Spleen (tissue), 11 donors: ENCODE measurements around the gene PTPRN2. TPM values are rescaled to one million over a fixed set of nuclear protein-coding genes. Genes with fewer than 3 reads are reported as not detected.
"Not testable (repeated sequence)": the region's sequence is repeated elsewhere in the genome, so short reads cannot be mapped to it uniquely, and the experiment has no call there.

Source experiments
- DNase-seq: peaks from one replicate; pipeline ENCODE4 v3.0.0-alpha.2; 2020
- H3K27ac ChIP-seq, 8 donors: fragments of 200-600 bp; sonication (generic) in 7 of 8; 1 replicate in 4 of 8; 2 replicates in 4 of 8; pipeline versions ENCODE4 v1.5.0 to v1.8.0; 2016 to 2021; ENCODE audit warnings: inconsistent platforms in 4 of 8, mild to moderate bottlenecking in 4 of 8, moderate library complexity in 1 of 8
- H3K27me3 ChIP-seq, 7 donors: fragments of 200-600 bp; sonication (generic) in 6 of 7; replicated peaks in 1 of 7; 1 replicate in 4 of 7; 2 replicates in 3 of 7; pipeline versions ENCODE4 v1.5.0 to v1.8.0; 2016 to 2021; ENCODE audit warnings: inconsistent platforms in 3 of 7, mild to moderate bottlenecking in 1 of 7
- H3K36me3 ChIP-seq, 6 donors: fragments of 200-600 bp; sonication (generic) in 5 of 6; 1 replicate in 4 of 6; 2 replicates in 2 of 6; pipeline versions ENCODE4 v1.5.0 to v1.8.0; 2016 to 2021; ENCODE audit warnings: inconsistent platforms in 2 of 6
- H3K4me1 ChIP-seq, 6 donors: fragments of 200-600 bp; sonication (generic) in 5 of 6; 1 replicate in 3 of 6; 2 replicates in 3 of 6; pipeline versions ENCODE4 v1.5.0 to v1.8.0; 2016 to 2021; ENCODE audit warnings: inconsistent platforms in 3 of 6
- H3K4me3 ChIP-seq, 8 donors: fragments of 200-600 bp; sonication (generic) in 7 of 8; 1 replicate in 4 of 8; 2 replicates in 4 of 8; pipeline versions ENCODE4 v1.5.0 to v1.8.0; 2016 to 2021; ENCODE audit warnings: inconsistent platforms in 4 of 8, mild to moderate bottlenecking in 4 of 8, moderate library complexity in 2 of 8
- H3K9me3 ChIP-seq, 8 donors: fragments of 200-600 bp; sonication (generic) in 7 of 8; 1 replicate in 4 of 8; 2 replicates in 4 of 8; pipeline versions ENCODE4 v1.5.0 to v1.8.0; 2016 to 2021; ENCODE audit warnings: inconsistent platforms in 4 of 8
- POLR2A ChIP-seq, 3 donors: fragments of 450-650 bp; IDR thresholded peaks; one replicate each; pipeline ENCODE4 v1.5.1; 2017; ENCODE audit warnings: antibody characterized with exemption in 3 of 3, mild to moderate bottlenecking in 1 of 3
- POLR2AphosphoS5 ChIP-seq, 3 donors: sonication (generic); formaldehyde crosslinking; IDR thresholded peaks; one replicate each; pipeline ENCODE4 v1.5.1; 2017; ENCODE audit warnings: antibody characterized with exemption in 3 of 3
- WGBS, 5 donors: extraction: QIAGEN DNeasy Blood & Tissue Kit in 3 of 5; methylation state at CpG; one replicate each; pipeline versions ENCODE4 v1.1.5 to v1.1.7; 2013 to 2018; 5-methylcytosine and 5-hydroxymethylcytosine counted together
- intact Hi-C: fragments of 100-400 bp; cut with DNase I; formaldehyde crosslinking; loops from one replicate; pipeline ENCODE4 v1.15.0; 2023; ENCODE audit warnings: low total_unique reads
- polyA plus RNA-seq, 3 donors: library from polyadenylated mRNA; stranded (reverse); fragments of 200-250 nt; gene quantifications; one replicate each; pipeline ENCODE4 v1.2.1, GENCODE V29; 2013
- total RNA-seq, 7 donors: library from RNA; depleted of rRNA in 3 of 7; stranded (reverse); fragments of >200 nt in 3 of 7; fragmentation: NEBNext Ultra II Directional in 4 of 7; extraction: Animal tissue kit (Norgen Biotek cat#: 25700) in 4 of 7; gene quantifications; one replicate each; pipeline versions ENCODE4 v1.1.0 to v1.2.1, GENCODE V29; 2016 to 2021
- TF ChIP-seq, protein P1 (sequence below), 11 experiments: fragments of 200-600 bp in 7 of 11; fragments of 450-650 bp in 4 of 11; sonication (generic) in 4 of 11; IDR thresholded peaks in 8 of 11; conservative IDR thresholded peaks in 3 of 11; 1 replicate in 7 of 11; 2 replicates in 4 of 11; pipeline versions ENCODE4 v1.4.0 to v1.8.0; 2016 to 2021; ENCODE audit warnings: antibody characterized with exemption in 11 of 11, inconsistent platforms in 4 of 11, mild to moderate bottlenecking in 1 of 11
- donor health status: healthy with polysubstance abuse.
- donor health status: DM: no; HTN: no; CAD: no; lungs with moderate emphysema.
- donor health status: DM: no; HTN: no; CAD: no.
- donor health status: Bipolar disorder and iron deficiency.
- donor health status: healthy.
- donor health status: DM: no; HTN: no; CAD: no.
- donor health status: DM: yes; HTN: yes; CAD: no.

Gene PTPRN2
- total and polyA plus RNA-seq, 10 donors, result 7.0 to 22.8 (median 16.8) TPM

- no peaks in the 10 kb centered on the region for H3K4me1 ChIP-seq
- intact Hi-C loops, result no loop called here
- no peak for DNase-seq
- peaks cover 0 to 8% (median 0%) of the 10 kb centered on the region in 7 donors for H3K27me3 ChIP-seq
- TF ChIP-seq, protein P1, sequence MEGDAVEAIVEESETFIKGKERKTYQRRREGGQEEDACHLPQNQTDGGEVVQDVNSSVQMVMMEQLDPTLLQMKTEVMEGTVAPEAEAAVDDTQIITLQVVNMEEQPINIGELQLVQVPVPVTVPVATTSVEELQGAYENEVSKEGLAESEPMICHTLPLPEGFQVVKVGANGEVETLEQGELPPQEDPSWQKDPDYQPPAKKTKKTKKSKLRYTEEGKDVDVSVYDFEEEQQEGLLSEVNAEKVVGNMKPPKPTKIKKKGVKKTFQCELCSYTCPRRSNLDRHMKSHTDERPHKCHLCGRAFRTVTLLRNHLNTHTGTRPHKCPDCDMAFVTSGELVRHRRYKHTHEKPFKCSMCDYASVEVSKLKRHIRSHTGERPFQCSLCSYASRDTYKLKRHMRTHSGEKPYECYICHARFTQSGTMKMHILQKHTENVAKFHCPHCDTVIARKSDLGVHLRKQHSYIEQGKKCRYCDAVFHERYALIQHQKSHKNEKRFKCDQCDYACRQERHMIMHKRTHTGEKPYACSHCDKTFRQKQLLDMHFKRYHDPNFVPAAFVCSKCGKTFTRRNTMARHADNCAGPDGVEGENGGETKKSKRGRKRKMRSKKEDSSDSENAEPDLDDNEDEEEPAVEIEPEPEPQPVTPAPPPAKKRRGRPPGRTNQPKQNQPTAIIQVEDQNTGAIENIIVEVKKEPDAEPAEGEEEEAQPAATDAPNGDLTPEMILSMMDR (IDR thresholded peaks at IDR 0.05 in 8 of 11, conservative IDR thresholded peaks at IDR 0.05 in 3 of 11), result no peak
- TF ChIP-seq POLR2A (IDR thresholded peaks at IDR 0.05), result no peak
- TF ChIP-seq POLR2AphosphoS5 (IDR thresholded peaks at IDR 0.05), result no peak
- peaks cover 0 to 25% (median 8%) of the 10 kb centered on the region in 8 donors for H3K9me3 ChIP-seq
- H3K27ac ChIP-seq, result no peak overlapping the region
- no peaks in the 10 kb centered on the region for H3K36me3 ChIP-seq
- no peak overlapping the region for H3K4me3 ChIP-seq
- WGBS, 5 donors, result 63 to 83% (median 73%) methylated on average over 1 of the region's 1 CpG
These were observed 378.2 kb downstream of the PTPRN2 start for GRCh38 chr7:158209435-158209834.

- TF ChIP-seq POLR2A (IDR thresholded peaks at IDR 0.05) (no peak), POLR2AphosphoS5 (IDR thresholded peaks at IDR 0.05) (no peak)
- H3K9me3 ChIP-seq, result peaks cover 0 to 19% (median 8%) of the 10 kb centered on the region in 8 donors
- peaks cover 0 to 31% (median 6%) of the 10 kb centered on the region in 7 donors for H3K27me3 ChIP-seq
- no peak for DNase-seq
- no peak overlapping the region for H3K4me3 ChIP-seq
- intact Hi-C loops, result no loop called here
- H3K36me3 ChIP-seq, result no peaks in the 10 kb centered on the region
- no peaks in the 10 kb centered on the region for H3K4me1 ChIP-seq
- 84 to 94% (median 91%) methylated on average over 6 of the region's 6 CpGs for WGBS, 5 donors
- no peak overlapping the region for H3K27ac ChIP-seq
These were observed 381.3 kb downstream of the PTPRN2 start for GRCh38 chr7:158206341-158206740.

GRCh38 chr7:158204453-158204852, 383.2 kb downstream of the PTPRN2 start:
- H3K36me3 ChIP-seq, result no peaks in the 10 kb centered on the region
- no peak overlapping the region for H3K27ac ChIP-seq
- H3K4me3 ChIP-seq, result no peak overlapping the region
- peaks cover 0 to 31% (median 6%) of the 10 kb centered on the region in 7 donors for H3K27me3 ChIP-seq
- 68 to 76% (median 69%) methylated on average over 4 of the region's 4 CpGs for WGBS, 5 donors
- TF ChIP-seq, protein P1 (IDR thresholded peaks at IDR 0.05 in 8 of 11, conservative IDR thresholded peaks at IDR 0.05 in 3 of 11), result no peak
- TF ChIP-seq POLR2AphosphoS5 (IDR thresholded peaks at IDR 0.05) (no peak), POLR2A (IDR thresholded peaks at IDR 0.05) (no peak)
- no peaks in the 10 kb centered on the region for H3K4me1 ChIP-seq
- DNase-seq, result no peak
- intact Hi-C loops, result no loop called here
- peaks cover 0 to 15% (median 3%) of the 10 kb centered on the region in 8 donors for H3K9me3 ChIP-seq

- peaks cover 0 to 12% (median 2%) of the 10 kb centered on the region in 8 donors for H3K9me3 ChIP-seq
- H3K27me3 ChIP-seq, result peaks cover 0 to 31% (median 6%) of the 10 kb centered on the region in 7 donors
- H3K4me1 ChIP-seq, H3K27ac ChIP-seq, H3K4me3 ChIP-seq, H3K36me3 ChIP-seq, intact Hi-C loops: not testable (repeated sequence)
- 22 to 50% (median 30%) methylated on average over 29 to 42 of the region's 42 CpGs for WGBS, 5 donors
- peak; percentile 38 for DNase-seq
These were observed 383.7 kb downstream of the PTPRN2 start for GRCh38 chr7:158203948-158204347.

GRCh38 chr7:158194365-158194900, 393.2 kb downstream of the PTPRN2 start:
- Histone ChIP-seq H3K4me1 (no peaks in the 10 kb centered on the region), H3K27me3 (no peaks in the 10 kb centered on the region), H3K27ac (no peak overlapping the region), H3K9me3 (peaks cover 0 to 83% (median 56%) of the 10 kb centered on the region in 8 donors), H3K4me3 (no peak overlapping the region), H3K36me3 (no peaks in the 10 kb centered on the region)
- 84 to 91% (median 87%) methylated on average over 15 of the region's 15 CpGs for WGBS, 5 donors
- intact Hi-C loops, result no loop called here
- TF ChIP-seq, protein P1 (IDR thresholded peaks at IDR 0.05 in 8 of 11, conservative IDR thresholded peaks at IDR 0.05 in 3 of 11), result no peak
- no peak for TF ChIP-seq POLR2AphosphoS5 (IDR thresholded peaks at IDR 0.05)
- TF ChIP-seq POLR2A (IDR thresholded peaks at IDR 0.05), result no peak
- DNase-seq, result peak; percentile 42
